ENCODE measurements around the gene TRIM33. TPM values are rescaled to one million over a fixed set of nuclear protein-coding genes. Genes with fewer than 3 reads are reported as not detected.

Gene TRIM33
- total and polyA plus RNA-seq, 2 of the 8 experiments (the other 6 are each of a cell fraction or from before 2014, with no cell fraction given) = 17.1 to 52.3 TPM

DNA sequence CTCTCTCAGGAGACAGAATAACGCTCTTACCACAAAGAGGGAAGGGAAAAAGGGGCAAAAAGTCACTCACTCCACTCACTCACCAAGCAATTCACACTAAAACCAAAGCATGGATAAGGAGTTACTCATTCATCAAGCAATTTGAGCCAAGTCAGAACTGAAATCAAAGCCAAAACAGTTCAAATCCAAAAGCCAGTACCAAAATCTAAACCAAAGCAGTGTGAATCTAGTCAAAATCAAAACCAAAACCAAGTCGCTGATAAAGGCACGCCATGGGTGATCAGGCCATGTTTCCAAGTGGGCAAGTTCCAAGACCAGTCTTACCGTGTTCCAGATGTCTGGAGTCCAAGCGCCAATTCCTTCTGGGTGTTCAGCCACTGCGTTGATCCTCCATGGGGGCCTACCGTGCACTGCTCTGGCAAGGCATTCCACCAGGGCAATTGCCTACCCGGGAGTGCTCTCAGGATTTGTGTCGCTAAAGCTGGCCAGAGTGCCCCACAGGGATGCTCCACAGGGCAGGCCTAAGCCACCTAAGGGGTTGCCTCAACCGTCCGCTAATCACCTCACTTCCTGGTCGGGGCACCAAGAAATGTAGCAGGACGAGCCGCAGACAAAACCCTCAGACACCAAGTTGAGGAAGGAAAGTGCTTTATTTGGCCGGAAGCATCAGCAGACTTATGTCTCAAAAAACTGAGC is 142.3 kb downstream of the TRIM33 start:
- no peak overlapping the region for H2BK12ac ChIP-seq (ENCODE audit: low read depth, low read length)
- H4K20me1 ChIP-seq (replicated peaks in 1 of 2; ENCODE audit: control insufficient read depth in 1 of 2, insufficient read depth in 2 of 2, low read length in 2 of 2) = no peaks in the 10 kb centered on the region
- CTCF ChIA-PET (ENCODE audit: partially characterized antibody) = interaction anchor here (0.6 to 1.4 kb wide), 5 partner anchors 22 to 393 kb away, joined by 3 to 8 read pairs (median 3); no protein-coding TSS in a partner anchor
- no peaks in the 10 kb centered on the region for H3K79me1 ChIP-seq (ENCODE audit: low read depth, low read length)
- H3K4ac ChIP-seq (replicated peaks; ENCODE audit: insufficient read length, low read depth, low read length) = no peak overlapping the region
- no peaks in the 10 kb centered on the region for H3K27me3 ChIP-seq (replicated peaks in 1 of 4; ENCODE audit: control insufficient read depth in 3 of 4, extremely low read depth in 1 of 4, insufficient read depth in 3 of 4, low read length in 3 of 4)
- H2AFZ ChIP-seq (ENCODE audit: low read length) = peak overlapping the region; percentile 76; the same call in 1 of the 2 replicates
- no peak overlapping the region for H3K4me3 ChIP-seq (ENCODE audit: extremely low read depth in 1 of 4, insufficient read depth in 2 of 4, low read depth in 3 of 4, low read length in 4 of 4)
- no peak overlapping the region for H3K27ac ChIP-seq (ENCODE audit: low read depth, low read length)
- H3K56ac ChIP-seq (replicated peaks; ENCODE audit: insufficient read length, low read depth, low read length) = no peak overlapping the region
- no peak overlapping the region for H2BK15ac ChIP-seq (ENCODE audit: low read length)
- H2BK20ac ChIP-seq (ENCODE audit: low read length) = no peak overlapping the region
- H3K18ac ChIP-seq (ENCODE audit: extremely low read depth, low read length) = no peak overlapping the region
- H3K14ac ChIP-seq (ENCODE audit: insufficient read length) = no peak overlapping the region
- H3K79me2 ChIP-seq (ENCODE audit: control insufficient read depth in 1 of 2, insufficient read depth in 2 of 2, low read length in 2 of 2) = no peaks in the 10 kb centered on the region
- H3K4me1 ChIP-seq (replicated peaks in 1 of 4; ENCODE audit: control insufficient read depth in 3 of 4, insufficient read depth in 4 of 4, low read length in 3 of 4) = peaks cover 0 to 4% (median 0%) of the 10 kb centered on the region in 4 experiments; a peak in 2 of 7 replicates
- no peak overlapping the region for H2BK120ac ChIP-seq (replicated peaks; ENCODE audit: low read depth, low read length)
- no peak overlapping the region for H2AK5ac ChIP-seq (ENCODE audit: low read depth, low read length)
- H4K91ac ChIP-seq (replicated peaks; ENCODE audit: insufficient read length, low read length) = no peak overlapping the region
- H3K4me2 ChIP-seq (ENCODE audit: insufficient read depth in 1 of 2, low read depth in 2 of 2, low read length in 2 of 2) = no peak overlapping the region
- POLR2A ChIA-PET (ENCODE audit: partially characterized antibody) = no interaction called here
- no peak for FAIRE-seq
- no peak for TF ChIP-seq KDM5A (IDR thresholded peaks at IDR 0.05; ENCODE audit: low read length)
- no peak for TF ChIP-seq E2F6 (IDR thresholded peaks at IDR 0.05)
- no peak for TF ChIP-seq SIX5 (IDR thresholded peaks at IDR 0.05; ENCODE audit: low read depth, low read length)
- TF ChIP-seq CHD1 (IDR thresholded peaks at IDR 0.05; ENCODE audit: low read depth, low read length) = no peak
- TF ChIP-seq FOSL1 (IDR thresholded peaks at IDR 0.05; ENCODE audit: insufficient read depth, low read depth, low read length) = no peak
- no peak for TF ChIP-seq JUN (IDR thresholded peaks at IDR 0.05; ENCODE audit: low read depth, low read length)
- no peak for TF ChIP-seq CREB1 (IDR thresholded peaks at IDR 0.05)
- no peak for TF ChIP-seq SIRT6 (IDR thresholded peaks at IDR 0.05; ENCODE audit: low read length)
- TF ChIP-seq GABPA (IDR thresholded peaks at IDR 0.05; ENCODE audit: borderline replicate concordance, insufficient read depth, low read length) = no peak
- no peak for TF ChIP-seq PHF8 (conservative IDR thresholded peaks at IDR 0.05; ENCODE audit: low read depth, low read length)
- no peak for TF ChIP-seq RNF2 (IDR thresholded peaks at IDR 0.05; ENCODE audit: borderline replicate concordance, low read depth, low read length, missing control alignments, poor library complexity, severe bottlenecking)
- no peak overlapping the region for H3K9ac ChIP-seq (replicated peaks in 1 of 4; ENCODE audit: extremely low read depth in 1 of 4, low read depth in 3 of 4, low read length in 3 of 4)
- no peaks in the 10 kb centered on the region for H3K36me3 ChIP-seq (ENCODE audit: control insufficient read depth in 2 of 4, insufficient read depth in 4 of 4, low read length in 3 of 4)
- no peak overlapping the region for H2BK5ac ChIP-seq (ENCODE audit: low read depth, low read length)
- H3K23me2 ChIP-seq (ENCODE audit: low read depth, low read length) = no peaks in the 10 kb centered on the region
- H3K9me3 ChIP-seq (ENCODE audit: insufficient read depth in 2 of 2, low read depth in 1 of 2, low read length in 1 of 2) = peaks cover 4 to 12% of the 10 kb centered on the region in 2 experiments; a peak in 3 of 4 replicates
- peak in 1 of 2 experiments; percentile 43 for DNase-seq (ENCODE audit: low read depth in 1 of 2, low spot score in 2 of 2)
- H4K8ac ChIP-seq (ENCODE audit: extremely low read depth, insufficient read depth, low read length) = no peak overlapping the region; the same call in 1 of the 2 replicates
- H4K5ac ChIP-seq (ENCODE audit: insufficient read length, low read depth, low read length) = no peak overlapping the region
- WGBS, 2 experiments (ENCODE audit: extremely low coverage in 1 of 2, insufficient coverage in 1 of 2, insufficient read length in 1 of 2, insufficient replicate concordance in 2 of 2, low coverage in 1 of 2, low lambda C conversion rate in 2 of 2, missing lambda C conversion rate in 1 of 2) = 89% methylated on average over 15 of the region's 15 CpGs; no CpG with 5 or more reads in 1 of the 2 experiments
- H3K23ac ChIP-seq (ENCODE audit: insufficient read length) = no peak overlapping the region
